ENCODE results near the gene PROZ.

Gene PROZ

DNA sequence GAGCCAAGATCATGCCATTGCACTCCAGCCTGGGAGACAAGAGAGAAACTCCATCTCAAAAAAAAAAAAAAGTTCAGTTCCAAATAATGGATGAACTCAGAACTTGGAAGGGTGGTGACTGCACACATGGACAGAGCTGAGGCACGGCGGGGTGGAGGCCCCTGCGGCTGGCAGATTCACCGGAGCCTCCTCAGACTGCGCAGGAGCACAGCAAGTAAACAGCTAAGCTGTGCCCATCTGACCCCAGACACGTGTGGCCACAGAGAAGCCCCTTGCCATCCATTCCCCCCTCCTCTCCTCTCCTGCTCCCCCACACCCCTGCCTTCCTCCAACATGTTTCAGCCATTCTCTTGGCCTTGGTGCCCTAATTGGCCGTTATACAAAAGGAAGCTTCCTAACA, 15.6 kb upstream of the PROZ start:
- DNase-seq = no peak

DNA sequence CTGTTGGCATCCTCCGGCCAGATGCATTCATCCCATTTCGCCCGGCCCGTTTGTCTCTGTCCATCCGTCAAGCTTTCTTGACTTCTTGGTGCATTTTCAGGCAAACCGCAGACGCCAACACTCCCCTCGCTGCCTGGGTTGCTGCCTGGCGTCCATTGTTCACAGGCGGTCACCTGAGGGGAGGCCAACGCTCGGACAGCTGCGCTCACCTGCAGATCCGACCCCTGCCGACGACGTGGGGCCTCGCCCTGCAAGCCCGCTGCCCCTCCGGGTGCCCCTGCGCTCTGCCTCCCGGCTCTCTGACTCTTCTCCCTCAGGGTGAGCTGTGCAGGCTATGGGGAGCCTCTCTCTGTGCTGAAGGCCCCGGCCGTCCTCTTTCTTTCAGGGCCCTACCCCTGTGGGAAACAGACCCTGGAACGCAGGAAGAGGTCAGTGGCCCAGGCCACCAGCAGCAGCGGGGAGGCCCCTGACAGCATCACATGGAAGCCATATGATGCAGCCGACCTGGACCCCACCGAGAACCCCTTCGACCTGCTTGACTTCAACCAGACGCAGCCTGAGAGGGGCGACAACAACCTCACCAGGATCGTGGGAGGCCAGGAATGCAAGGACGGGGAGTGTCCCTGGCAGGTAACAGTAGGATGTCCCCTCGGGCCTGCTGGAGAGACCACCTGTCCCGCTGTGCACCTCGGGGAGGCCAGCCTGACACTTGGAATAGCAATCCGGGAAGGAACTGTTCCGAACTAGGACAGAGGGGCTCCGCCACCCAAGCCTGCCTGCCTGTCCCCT, 14.8 kb upstream of the PROZ start:
- DNase-seq = no peak

DNA sequence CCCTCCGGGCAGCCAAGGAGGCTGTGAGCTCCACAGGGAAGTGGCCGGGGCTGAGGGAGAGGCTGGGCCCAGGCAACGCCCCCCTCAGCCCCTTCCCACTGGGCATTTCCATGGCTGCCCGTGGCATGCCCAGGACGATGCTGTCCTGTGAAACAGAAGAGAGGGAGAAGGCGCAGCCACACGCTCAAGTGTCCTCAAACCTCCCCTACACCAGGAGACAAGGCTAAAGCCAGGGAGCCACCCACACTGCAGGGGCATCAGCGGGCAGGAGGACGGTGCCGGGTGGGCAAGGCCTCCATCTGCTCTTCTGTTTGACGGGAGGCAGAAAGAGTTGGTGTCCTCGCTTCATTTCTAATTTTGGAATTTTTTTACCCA, 14.2 kb upstream of the PROZ start:
- no peak for DNase-seq

DNA sequence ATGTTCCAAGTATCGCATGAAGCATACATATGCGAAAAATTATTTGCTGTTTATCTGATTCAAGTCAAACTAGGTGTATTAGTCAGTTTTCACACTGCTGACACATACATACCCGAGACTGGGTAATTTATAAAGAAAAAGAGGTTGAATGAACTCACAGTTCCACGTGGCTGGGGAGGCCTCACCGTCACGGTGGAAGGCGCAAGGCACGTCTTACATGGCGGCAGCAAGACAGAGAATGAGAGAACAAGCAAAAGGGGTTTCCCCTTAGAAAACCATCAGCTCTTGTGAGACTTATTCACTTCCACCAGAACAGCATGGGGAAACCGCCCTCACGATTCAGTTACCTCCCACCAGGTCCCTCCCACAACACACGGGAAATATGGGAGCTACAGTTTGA, 13.0 kb upstream of the PROZ start:
- no peak for DNase-seq

DNA sequence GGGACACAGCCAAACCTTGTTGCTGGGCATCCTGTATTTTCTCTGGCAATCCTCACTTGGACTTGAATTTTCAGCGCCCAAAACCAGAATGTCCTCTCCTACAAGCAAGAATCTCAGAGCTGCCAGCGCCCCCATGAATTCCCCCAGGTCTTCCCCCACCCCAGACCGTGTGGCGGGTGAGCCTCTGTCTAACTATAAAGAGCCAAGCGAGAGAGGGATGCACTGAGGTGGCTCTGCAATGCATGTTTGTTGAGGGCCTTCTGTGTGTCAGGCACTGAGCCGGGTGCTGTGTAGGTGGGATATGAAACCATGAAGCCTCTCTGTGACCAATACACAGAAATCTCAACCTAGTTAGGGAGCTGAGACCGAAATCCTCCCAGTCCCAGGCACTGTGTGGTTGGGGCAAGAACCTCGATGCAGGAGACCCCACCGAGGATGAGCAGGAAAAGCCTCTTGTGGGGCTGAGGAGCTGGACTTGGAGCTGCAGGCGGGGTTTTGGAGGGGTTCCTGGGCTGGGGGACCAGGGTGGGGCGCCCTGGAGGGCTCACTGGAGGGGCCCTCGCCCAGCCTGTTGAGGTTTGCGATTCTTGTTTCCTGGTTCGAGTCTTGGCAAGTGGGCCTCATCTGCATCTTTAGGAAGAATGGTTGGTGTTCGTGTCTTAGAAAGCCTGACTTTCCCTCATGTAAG, 12.4 kb upstream of the PROZ start:
- DNase-seq = no peak

DNA sequence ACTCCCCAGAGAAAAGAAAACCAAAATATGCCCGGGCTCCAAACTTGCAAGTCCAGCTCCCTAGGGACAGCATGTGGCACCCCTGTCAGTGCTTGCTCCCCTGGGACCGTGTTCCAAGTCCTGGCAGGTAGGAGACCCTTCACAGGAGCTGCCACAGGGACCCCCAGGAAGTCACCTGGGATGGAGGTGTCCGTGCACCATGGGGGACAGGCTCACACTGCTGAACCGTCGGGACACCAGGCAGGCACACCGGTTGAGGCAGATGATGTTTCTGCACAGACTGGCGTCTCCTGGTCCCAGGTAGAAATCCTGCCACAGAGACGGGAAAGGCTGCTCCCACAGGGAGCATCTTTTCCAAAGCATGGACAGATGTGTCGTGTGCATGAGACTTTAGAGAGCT, 11.7 kb upstream of the PROZ start:
- DNase-seq = no peak

DNA sequence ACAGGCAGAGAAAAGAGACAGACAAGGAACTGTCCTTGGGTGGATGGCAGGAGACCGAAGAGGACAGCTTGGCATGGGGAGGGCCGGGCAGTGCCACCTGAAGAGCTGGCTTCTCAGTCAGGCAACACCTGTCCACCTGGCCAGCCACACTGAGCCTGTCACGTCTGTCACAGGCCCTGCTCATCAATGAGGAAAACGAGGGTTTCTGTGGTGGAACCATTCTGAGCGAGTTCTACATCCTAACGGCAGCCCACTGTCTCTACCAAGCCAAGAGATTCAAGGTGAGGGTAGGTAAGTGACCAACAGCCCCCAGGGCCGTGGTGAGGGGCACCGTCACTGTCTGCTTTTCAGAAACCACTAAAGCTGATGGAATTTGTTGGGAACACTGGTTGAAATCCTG, 11.2 kb upstream of the PROZ start:
- no peak for DNase-seq

DNA sequence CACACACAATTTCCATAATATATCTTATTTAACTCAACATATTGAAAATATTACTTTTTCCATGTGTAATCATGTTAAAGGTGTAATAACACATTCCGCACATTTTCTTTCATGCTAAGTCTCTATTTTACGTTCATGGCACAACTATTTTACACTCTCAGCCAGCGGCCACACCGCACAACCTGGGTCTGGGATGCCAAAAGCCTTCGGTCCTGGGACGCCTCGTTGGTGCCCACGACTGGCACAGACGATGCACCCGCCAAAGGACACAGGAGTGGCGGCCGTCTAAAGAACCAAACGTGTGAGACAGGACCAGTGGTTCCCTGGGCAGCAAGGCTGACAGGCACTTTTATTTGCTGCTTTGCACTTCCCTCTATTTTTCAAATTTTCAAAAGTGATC, 10.0 kb upstream of the PROZ start:
- no peak for DNase-seq

DNA sequence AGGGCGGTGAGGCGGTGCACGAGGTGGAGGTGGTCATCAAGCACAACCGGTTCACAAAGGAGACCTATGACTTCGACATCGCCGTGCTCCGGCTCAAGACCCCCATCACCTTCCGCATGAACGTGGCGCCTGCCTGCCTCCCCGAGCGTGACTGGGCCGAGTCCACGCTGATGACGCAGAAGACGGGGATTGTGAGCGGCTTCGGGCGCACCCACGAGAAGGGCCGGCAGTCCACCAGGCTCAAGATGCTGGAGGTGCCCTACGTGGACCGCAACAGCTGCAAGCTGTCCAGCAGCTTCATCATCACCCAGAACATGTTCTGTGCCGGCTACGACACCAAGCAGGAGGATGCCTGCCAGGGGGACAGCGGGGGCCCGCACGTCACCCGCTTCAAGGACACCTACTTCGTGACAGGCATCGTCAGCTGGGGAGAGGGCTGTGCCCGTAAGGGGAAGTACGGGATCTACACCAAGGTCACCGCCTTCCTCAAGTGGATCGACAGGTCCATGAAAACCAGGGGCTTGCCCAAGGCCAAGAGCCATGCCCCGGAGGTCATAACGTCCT, 9.4 kb upstream of the PROZ start:
- DNase-seq = no peak

DNA sequence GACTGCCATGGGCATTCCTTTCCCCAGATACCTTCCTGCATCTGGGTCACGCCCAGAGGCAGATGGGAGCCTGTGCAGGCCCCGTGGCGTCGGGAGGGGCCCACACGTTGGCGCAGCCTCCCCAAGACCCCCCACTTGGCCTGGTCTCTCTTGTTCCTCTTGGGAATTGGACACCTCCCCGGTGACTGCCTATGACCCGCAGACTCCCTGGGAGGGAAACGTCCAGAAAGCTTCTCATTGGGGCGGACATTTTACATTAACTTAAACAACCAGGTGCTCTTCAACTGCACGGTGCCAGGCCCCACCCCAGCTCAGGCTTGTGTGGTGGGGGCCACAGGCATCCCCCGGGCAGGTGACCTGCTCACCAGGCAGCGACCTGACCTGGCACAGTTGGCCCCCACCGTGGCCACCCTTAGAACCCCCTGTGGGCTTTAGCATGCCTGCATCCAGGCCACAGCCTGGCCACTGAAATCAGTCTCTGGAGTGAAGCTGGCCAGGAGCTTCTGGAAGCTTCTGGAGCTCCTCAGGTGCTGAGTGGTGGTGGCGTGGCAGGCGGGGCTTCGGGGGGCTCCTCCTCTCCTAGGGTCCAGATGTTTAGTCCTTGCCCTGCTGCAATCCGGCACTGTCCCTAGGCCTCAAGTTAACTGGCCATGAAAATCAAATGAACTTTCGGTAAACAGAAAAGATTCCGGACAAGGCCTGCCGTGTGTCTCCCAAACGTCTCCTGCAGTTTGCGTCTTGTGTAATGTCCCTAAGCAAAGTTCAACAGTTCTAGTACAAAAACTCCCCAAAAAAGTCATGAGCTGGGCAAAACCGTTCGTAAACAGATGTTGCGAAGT, 8.5 kb upstream of the PROZ start:
- DNase-seq = no peak

DNA sequence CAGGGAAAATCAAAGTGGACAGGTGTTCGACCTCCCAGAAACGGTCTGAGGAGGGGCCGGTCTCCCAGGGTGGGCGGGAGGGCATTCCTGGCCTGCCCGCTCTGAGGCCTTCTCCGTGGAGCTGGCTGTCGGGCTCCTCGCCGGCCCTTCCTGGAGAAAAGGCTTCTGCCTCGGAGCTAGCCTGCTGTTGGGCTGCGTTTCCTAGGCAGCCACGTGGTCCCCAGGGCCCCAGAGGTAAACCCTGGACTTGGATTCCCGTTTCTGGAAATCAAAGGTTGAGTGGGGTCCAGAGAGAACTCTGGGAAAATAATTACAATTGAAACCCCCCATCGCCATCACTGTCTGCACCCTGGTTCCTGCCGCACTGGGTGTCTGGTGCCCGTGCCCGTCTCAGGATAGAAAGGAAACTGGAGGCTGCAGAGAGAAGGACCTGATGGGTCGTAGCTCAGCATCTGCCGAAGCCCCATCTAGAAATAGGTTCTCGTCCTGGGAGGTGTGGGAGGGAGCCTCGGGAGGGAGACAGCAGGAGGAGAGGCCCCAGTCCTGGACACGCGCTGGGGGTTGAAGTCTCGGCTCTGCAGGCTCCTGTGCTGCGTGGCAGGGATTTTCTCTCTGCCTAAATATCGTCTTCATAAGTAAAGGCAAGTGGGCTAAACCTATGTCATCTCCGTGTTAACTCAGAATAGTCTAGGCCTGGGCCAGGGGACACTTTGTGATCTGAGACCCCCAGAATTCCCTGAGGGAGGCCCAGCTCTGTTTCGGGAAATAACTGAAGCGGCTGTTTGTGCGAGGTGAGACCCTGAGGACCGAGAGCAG, 7.7 kb upstream of the PROZ start:
- no peak for DNase-seq

DNA sequence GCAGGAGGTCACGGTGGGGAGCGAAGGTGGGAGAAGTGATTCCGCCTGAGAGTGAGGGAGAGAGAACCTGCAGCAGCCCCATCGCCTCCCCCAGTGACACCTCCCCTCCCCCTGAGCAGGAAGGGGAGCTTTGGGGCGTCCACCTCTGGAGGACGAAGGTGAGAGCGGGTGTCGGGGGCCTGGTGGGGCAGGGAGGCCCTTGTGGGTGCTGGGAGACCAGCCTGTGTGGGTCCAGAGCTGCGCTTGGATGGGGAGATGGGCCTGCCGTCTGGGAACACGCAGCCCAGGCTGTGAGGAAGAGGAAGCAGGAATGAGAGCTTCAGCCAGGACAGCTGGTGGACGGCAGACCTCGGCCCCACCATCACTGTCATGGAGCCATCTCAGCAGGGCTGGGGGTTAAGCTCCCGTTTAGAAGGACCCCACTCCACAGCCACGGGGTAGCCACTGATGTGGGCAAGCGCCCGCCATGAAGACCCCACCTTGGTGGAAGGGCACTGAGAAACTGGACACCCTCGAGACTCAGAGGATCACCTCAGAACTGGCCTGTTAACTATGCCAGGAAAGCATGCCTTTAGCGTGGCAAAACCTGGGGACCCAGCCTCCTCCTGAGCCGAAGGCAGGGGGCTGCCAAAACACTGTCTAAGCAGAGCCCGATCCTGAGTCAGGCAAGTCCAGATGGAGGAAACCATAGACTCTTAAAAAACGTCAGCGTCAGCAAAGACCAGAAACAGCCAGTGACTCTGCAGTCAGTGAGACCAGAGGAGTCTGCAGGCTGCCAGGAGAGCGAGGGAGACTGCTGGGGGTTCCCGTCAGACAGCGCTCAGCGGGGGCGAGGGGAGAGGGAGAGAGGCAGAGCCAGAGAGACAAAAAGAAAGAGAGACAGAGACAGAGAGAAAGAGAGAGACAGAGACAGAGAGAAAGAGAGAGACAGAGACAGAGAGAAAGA, 6.4 kb upstream of the PROZ start:
- peak; percentile 67 for DNase-seq

DNA sequence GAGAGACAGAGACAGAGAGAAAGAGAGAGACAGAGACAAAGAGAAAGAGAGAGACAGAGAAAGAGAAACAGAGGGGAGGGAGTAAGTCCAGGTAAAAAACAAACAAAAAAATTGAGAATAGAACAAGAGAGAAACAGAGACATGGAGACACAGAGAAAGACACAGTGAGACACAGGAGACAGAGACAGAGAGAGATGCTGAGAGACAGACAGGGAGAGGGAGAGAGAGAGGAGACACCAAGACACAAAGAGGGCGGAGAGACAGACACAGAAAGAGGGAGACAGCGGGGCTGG, 5.8 kb upstream of the PROZ start:
- no peak for DNase-seq

DNA sequence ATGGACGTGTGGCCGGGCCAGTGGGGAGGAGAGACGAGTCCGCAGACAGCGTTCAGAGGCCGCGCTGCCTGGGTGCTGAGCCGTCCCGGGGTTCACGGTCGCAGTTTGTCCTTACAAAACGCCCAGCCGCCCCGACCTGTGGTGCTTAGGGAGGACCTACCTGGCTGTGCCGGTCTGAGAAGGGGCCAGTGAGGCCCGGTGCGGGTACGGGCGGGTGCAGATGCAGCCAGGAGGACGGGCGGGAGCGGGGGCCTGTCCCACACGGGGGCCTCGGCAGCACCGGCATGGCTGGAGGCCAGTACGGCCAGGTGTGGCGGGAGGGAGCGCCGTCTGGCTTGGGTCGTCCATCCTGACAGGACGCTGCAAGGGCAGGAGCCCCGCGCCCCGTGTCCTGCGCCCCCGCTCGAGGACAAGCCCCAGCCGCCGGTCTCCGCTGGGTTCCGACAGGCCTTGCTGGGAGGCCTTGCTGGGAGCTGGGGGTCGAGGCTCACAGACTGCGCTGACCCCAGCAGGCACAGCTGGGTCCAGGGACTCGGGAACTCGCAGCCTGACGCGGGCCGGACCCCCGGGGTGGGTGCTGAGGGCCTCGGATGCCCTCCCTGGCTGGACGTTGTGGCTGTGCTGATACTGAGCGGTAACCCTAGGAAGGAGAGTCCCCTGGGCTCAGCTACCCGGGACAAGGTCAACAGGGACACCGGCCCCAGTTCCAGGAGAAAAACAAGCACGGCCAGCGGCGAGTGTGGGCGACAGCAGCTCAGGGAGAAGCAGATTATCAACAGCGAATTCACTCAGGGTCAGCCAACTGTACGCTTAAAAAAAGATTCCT, 5.3 kb upstream of the PROZ start:
- DNase-seq = peak; percentile 67

DNA sequence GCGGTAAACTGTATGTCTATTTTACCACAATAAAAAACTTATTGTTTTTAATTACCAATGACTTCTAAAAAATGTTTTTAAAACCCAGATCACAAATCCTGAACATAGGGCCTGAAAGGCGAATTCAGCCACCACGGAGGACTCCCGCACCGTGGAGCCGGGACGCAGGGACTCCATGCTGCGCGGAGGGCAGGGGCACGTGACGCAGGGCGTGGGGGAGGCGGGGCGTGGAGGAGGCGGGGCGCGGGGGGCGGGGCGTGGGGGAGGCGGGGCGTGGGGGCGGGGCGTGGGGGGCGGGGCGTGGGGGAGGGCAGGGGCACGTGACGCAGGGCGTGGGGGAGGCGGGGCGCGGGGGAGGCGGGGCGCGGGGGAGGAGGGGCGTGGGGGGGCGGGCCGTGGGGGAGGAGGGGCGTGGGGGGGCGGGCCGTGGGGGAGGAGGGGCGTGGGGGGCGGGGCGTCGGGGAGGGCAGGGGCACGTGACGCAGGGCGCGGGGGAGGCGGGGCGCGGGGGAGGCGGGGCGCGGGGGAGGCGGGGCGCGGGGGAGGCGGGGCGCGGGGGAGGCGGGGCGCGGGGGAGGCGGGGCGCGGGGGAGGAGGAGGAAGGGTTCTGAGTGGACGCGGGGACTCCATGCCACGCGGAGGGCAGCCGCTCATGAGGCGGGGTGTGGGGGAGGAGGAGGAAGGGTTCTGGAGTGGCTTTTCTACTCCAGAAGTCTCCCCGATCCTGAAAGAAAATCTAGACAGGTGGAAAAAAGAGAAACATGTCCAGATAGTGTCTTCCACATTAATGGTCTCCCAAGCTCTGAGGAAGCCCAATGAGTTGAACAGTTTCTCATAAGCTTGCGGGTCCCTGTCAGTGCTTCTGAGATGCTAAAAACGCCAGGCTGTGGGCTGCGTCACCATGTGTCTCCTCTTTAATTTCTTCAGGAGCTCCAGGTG, 4.4 kb upstream of the PROZ start:
- DNase-seq = peak; percentile 82

DNA sequence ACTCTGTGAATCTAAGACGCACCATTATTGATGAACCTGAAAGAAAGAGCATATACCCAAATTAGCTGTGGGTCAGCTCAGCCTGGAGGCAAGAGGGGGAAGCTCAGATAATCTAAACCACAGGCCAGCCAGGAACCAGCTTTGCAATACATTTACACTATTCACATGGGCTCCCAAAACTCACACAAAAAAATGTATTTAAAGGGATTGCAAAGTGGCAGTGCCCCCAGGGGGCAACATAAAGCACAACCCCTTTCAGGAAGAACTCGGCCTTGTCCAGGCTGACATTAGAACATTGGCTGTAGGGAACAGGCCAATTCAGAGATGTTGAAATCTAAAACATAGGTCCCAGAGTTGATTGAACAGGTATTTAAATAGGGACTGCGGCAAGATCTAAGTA, 3.2 kb upstream of the PROZ start:
- no peak for DNase-seq

DNA sequence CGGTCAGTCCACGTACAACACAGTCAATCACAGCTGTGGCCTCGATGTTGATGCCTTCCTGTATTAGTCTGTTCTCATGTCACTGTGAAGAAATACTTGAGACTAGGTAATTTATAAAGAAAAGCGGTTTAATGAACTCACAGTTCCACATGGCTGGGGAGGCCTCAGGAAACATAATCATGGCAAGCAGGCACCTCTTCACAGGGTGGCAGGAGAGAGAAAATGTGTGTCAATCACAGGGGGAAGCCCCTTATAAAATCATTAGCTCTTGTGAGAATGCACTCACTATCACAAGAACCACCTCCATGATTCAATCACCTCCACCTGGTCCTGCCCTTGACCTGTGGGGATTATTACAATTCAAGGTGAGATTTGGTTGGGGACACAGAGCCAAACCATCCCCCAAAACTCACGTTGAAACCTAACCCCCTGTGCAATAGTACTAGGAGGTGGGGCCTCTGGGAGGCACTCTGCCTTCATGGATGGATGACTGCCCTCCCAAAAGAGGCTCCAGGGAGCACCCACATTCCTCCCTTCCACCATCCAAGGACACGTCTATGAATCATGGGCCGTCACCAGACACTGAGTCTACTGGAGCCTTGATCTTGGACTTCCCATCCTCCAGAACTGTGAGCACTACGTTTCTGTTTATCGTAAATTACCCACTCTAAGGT, 2.3 kb upstream of the PROZ start:
- no peak for DNase-seq

DNA sequence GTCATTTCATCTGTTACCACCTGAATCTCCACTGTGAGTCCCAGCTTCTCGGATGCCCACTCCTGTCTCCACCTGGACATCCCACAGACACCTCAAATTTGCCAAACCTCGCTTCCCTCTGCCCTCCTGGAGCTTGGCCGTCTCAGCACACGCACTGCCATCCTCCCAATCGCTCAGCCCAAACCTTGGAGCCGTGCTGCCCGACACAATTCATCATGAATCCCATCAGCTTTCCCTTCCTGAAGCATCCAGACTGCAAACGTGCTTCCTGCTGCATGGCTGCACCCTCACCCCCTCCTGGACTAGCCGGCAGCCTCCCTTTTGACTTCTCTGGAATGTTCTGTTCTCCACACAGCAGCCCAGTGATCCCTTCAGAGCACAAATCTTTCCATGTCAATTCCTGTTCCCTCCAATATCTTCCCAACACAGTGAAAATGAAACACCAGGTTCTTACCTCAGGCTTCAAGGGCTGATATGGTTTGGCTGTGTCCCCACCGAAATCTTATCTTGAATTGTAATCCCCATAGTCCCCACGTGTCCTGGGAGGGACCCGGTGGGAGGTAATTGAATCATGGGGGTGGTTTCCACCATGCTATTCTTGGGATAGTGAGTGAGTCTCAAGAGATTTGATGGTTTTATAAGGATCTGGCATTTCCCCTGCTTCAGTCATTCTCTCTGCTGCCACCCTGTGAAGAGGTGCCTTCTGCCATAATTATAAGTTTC, 1.1 kb upstream of the PROZ start:
- DNase-seq = no peak
